ENCODE measurements around the gene ALDH9A1. TPM values are rescaled to one million over a fixed set of nuclear protein-coding genes. Genes with fewer than 3 reads are reported as not detected.

Gene ALDH9A1
- total and polyA plus RNA-seq, 2 of the 8 experiments (the other 6 are each of a cell fraction or from before 2014, with no cell fraction given) = 57.6 to 63.8 TPM

Other genes with a start within 250 kb of the ALDH9A1 start
- gene LRRC52, start 154.6 kb downstream of the ALDH9A1 start, total RNA-seq (2021; fragmentation: NEBNext Ultra II Directional; extraction: Animal tissue kit (Norgen Biotek cat#: 25700)) = not detected in 2 replicates
- gene LRRC52, start 154.6 kb downstream of the ALDH9A1 start, polyA plus RNA-seq (2011; rRNA removed) = 0.05 TPM in 1 of 2 replicates, not detected in the other
- gene MGST3, start 67.3 kb downstream of the ALDH9A1 start, total RNA-seq (2021; fragmentation: NEBNext Ultra II Directional; extraction: Animal tissue kit (Norgen Biotek cat#: 25700)) = 124 and 133 TPM in 2 replicates
- gene MGST3, start 67.3 kb downstream of the ALDH9A1 start, polyA plus RNA-seq (2011; rRNA removed) = 201 and 257 TPM in 2 replicates
- 53.1 and 61.6 TPM in 2 replicates for gene TMCO1, start 70.3 kb upstream of the ALDH9A1 start, total RNA-seq (2021; fragmentation: NEBNext Ultra II Directional; extraction: Animal tissue kit (Norgen Biotek cat#: 25700))
- gene TMCO1, start 70.3 kb upstream of the ALDH9A1 start, polyA plus RNA-seq (2011; rRNA removed) = 41.2 and 63.8 TPM in 2 replicates
- 102 and 103 TPM in 2 replicates for gene UCK2, start 129.1 kb upstream of the ALDH9A1 start, total RNA-seq (2021; fragmentation: NEBNext Ultra II Directional; extraction: Animal tissue kit (Norgen Biotek cat#: 25700))
- 105 and 109 TPM in 2 replicates for gene UCK2, start 129.1 kb upstream of the ALDH9A1 start, polyA plus RNA-seq (2011; rRNA removed)

All from H1 (cell line).